Loucy (cell line): ENCODE data around the gene PRRX1.

Experiments
- H2AFZ ChIP-seq: fragments of 200-600 bp; sonication (generic); 2 replicates; pipeline ENCODE4 v1.6.0; 2016; ENCODE audit warnings: antibody characterized with exemption, mild to moderate bottlenecking, low read length, moderate library complexity
- H3F3A ChIP-seq: fragments of 200-600 bp; 2 replicates; pipeline ENCODE4 v1.6.0; 2016; ENCODE audit warnings: antibody characterized with exemption, low read depth, mild to moderate bottlenecking
- H3K27me3 ChIP-seq: fragments of 200-600 bp; sonication (generic); 2 replicates; pipeline ENCODE4 v1.6.1; 2014; ENCODE audit warnings: low read length, mild to moderate bottlenecking; ENCODE audit not compliant: insufficient read depth, poor library complexity, severe bottlenecking
- H3K36me3 ChIP-seq: fragments of 200-600 bp; sonication (generic); 2 replicates; pipeline ENCODE4 v1.6.1; 2016; ENCODE audit warnings: low read length; ENCODE audit not compliant: insufficient read depth
- H3K4me1 ChIP-seq: fragments of 200-600 bp; sonication (generic); 2 replicates; pipeline ENCODE4 v1.5.1; 2014; ENCODE audit warnings: low read length, mild to moderate bottlenecking; ENCODE audit not compliant: insufficient read depth, poor library complexity, severe bottlenecking
- H3K4me2 ChIP-seq: fragments of 200-600 bp; sonication (generic); 2 replicates; pipeline ENCODE4 v1.6.0; 2014; ENCODE audit warnings: antibody characterized with exemption, low read length, low read depth, mild to moderate bottlenecking; ENCODE audit not compliant: poor library complexity, severe bottlenecking
- H3K4me3 ChIP-seq: fragments of 200-600 bp; sonication (generic); 2 replicates; pipeline ENCODE4 v1.5.1; 2014; ENCODE audit warnings: low read length, mild to moderate bottlenecking, mixed read lengths; ENCODE audit not compliant: poor library complexity, severe bottlenecking
- H3K79me2 ChIP-seq: fragments of 200-600 bp; sonication (generic); 2 replicates; pipeline ENCODE4 v1.6.1; 2014; ENCODE audit warnings: low read length; ENCODE audit not compliant: insufficient read depth
- H3K9ac ChIP-seq: fragments of 200-600 bp; sonication (generic); 2 replicates; pipeline ENCODE4 v1.6.0; 2014; ENCODE audit warnings: mild to moderate bottlenecking, low read depth, low read length, moderate library complexity; ENCODE audit not compliant: poor library complexity, severe bottlenecking
- H3K9me2 ChIP-seq: fragments of 200-600 bp; sonication (generic); replicated peaks from 2 replicates; pipeline ENCODE4 v1.6.1; 2016; ENCODE audit warnings: low read depth, low read length, mixed read lengths
- H3K9me3 ChIP-seq: fragments of 200-600 bp; sonication (generic); 2 replicates; pipeline ENCODE4 v1.6.1; 2014; ENCODE audit warnings: mild to moderate bottlenecking, antibody characterized with exemption, low read length, low read depth; ENCODE audit not compliant: insufficient read depth
- H4K20me1 ChIP-seq: fragments of 200-600 bp; sonication (generic); 2 replicates; pipeline ENCODE4 v1.6.0; 2014; ENCODE audit warnings: antibody characterized with exemption, low read length, mild to moderate bottlenecking; ENCODE audit not compliant: insufficient read depth, poor library complexity, severe bottlenecking
- CTCF ChIP-seq: fragments of 200-600 bp; sonication (generic); conservative IDR thresholded peaks from 2 replicates; pipeline ENCODE4 v1.5.1; 2014; ENCODE audit warnings: mild to moderate bottlenecking, antibody characterized with exemption, low read length
- EZH2phosphoT487 ChIP-seq: fragments of 200-600 bp; IDR thresholded peaks from 2 replicates; pipeline ENCODE4 v1.6.1; 2018; ENCODE audit warnings: antibody characterized with exemption, mild to moderate bottlenecking, moderate library complexity, borderline replicate concordance

The PRRX1 gene

GRCh38 chr1:170674239-170674638 lies 10.3 kb downstream of the PRRX1 start:
- Histone ChIP-seq H3K79me2 (no peaks in the 10 kb centered on the region), H2AFZ (no peak overlapping the region), H3K9ac (no peak overlapping the region), H4K20me1 (no peaks in the 10 kb centered on the region), H3K4me3 (no peak overlapping the region), H3K36me3 (no peaks in the 10 kb centered on the region), H3K27me3 (no peaks in the 10 kb centered on the region), H3K4me1 (no peaks in the 10 kb centered on the region), H3F3A (no peaks in the 10 kb centered on the region), H3K4me2 (no peak overlapping the region), H3K9me2 (no peaks in the 10 kb centered on the region), H3K9me3 (no peaks in the 10 kb centered on the region)
- TF ChIP-seq CTCF (no peak), EZH2phosphoT487 (no peak)

GRCh38 chr1:170674986-170675385 lies 11.1 kb downstream of the PRRX1 start:
- H3K4me2 ChIP-seq, result no peak overlapping the region
- H3K9me3 ChIP-seq, result no peaks in the 10 kb centered on the region
- no peaks in the 10 kb centered on the region for H3K36me3 ChIP-seq
- no peak overlapping the region for H2AFZ ChIP-seq
- H3K79me2 ChIP-seq, result no peaks in the 10 kb centered on the region
- no peak overlapping the region for H3K4me3 ChIP-seq
- no peaks in the 10 kb centered on the region for H3K27me3 ChIP-seq
- no peaks in the 10 kb centered on the region for H3K9me2 ChIP-seq
- H3K4me1 ChIP-seq, result no peaks in the 10 kb centered on the region
- H3F3A ChIP-seq, result no peaks in the 10 kb centered on the region
- no peaks in the 10 kb centered on the region for H4K20me1 ChIP-seq
- no peak overlapping the region for H3K9ac ChIP-seq
- TF ChIP-seq CTCF, result no peak
- no peak for TF ChIP-seq EZH2phosphoT487

GRCh38 chr1:170675865-170676264 lies 11.9 kb downstream of the PRRX1 start:
- H3K27me3 ChIP-seq, result no peaks in the 10 kb centered on the region
- no peaks in the 10 kb centered on the region for H3K9me2 ChIP-seq
- H3K36me3 ChIP-seq, result no peaks in the 10 kb centered on the region
- H2AFZ ChIP-seq, result no peak overlapping the region
- H3K4me3 ChIP-seq, result no peak overlapping the region
- H3K79me2 ChIP-seq, result no peaks in the 10 kb centered on the region
- no peak overlapping the region for H3K4me2 ChIP-seq
- no peaks in the 10 kb centered on the region for H3F3A ChIP-seq
- H3K4me1 ChIP-seq, result no peaks in the 10 kb centered on the region
- no peaks in the 10 kb centered on the region for H4K20me1 ChIP-seq
- no peak overlapping the region for H3K9ac ChIP-seq
- no peak for TF ChIP-seq CTCF
- TF ChIP-seq EZH2phosphoT487, result no peak
- no peaks in the 10 kb centered on the region for H3K9me3 ChIP-seq
